HG02884 (cell line): ENCODE results near the gene UNC45A.
"Not testable (repeated sequence)": the region's sequence is repeated elsewhere in the genome, so short reads cannot be mapped to it uniquely, and the experiment has no call there.

Experiments used
- ATAC-seq: cut with Tn5 transposase; IDR thresholded peaks from one replicate; pipeline ENCODE4 v1.9.1; 2021; ENCODE audit warnings: mild to moderate bottlenecking, moderate library complexity; ENCODE audit not compliant: unreplicated experiment

The UNC45A gene

DNA sequence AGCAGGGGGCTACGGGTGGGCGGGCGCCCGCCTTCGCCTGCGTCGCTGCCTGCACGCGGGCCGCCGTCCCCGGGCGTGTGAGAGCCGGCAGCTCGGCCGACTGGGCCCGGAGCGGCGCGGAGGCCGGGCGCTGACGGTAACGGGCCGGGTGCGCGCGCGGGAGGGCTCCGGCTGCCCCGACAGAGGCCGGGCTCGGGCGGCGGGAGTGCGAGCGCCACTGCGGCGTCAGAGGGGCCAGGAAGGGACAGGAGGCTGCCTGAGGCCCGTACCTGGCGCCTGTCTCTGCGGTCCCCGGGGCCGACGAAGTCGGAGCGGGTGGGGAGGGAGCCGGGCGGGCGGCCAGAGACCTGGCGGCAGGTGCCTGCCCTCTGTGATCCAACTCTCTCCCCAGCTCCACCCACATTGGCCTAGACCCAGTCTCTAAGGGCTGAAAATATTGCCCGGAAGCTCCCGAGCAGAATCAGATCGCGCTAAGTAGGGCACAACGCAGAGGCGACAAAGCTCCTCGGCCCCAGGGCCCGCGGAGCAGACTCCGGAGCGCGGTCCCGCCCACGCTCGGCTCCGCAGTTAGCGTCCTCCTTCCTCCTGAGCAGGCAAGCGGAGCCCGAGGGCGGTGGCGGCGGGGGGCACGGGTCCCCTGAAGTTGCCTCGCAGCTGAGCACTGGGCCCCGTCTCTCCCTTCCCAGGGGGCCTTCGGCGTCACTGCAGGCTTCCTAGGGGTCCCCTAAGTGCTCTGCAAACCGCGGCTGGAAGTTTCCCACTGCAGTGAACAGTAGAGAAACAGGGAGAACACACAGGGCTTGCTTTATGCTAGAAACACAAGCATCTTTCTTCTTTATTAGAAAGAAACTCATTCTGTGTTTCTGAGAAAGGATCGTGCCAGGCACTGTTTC lies 32.0 kb upstream of the UNC45A start, which contains the start of gene MAN2A2:
Gene MAN2A2 (plus strand): TSS at position 463 of the 893 bp plus-strand sequence. CDS start 906 bp downstream, outside the sequence.
- ATAC-seq, result peak; percentile 49

DNA sequence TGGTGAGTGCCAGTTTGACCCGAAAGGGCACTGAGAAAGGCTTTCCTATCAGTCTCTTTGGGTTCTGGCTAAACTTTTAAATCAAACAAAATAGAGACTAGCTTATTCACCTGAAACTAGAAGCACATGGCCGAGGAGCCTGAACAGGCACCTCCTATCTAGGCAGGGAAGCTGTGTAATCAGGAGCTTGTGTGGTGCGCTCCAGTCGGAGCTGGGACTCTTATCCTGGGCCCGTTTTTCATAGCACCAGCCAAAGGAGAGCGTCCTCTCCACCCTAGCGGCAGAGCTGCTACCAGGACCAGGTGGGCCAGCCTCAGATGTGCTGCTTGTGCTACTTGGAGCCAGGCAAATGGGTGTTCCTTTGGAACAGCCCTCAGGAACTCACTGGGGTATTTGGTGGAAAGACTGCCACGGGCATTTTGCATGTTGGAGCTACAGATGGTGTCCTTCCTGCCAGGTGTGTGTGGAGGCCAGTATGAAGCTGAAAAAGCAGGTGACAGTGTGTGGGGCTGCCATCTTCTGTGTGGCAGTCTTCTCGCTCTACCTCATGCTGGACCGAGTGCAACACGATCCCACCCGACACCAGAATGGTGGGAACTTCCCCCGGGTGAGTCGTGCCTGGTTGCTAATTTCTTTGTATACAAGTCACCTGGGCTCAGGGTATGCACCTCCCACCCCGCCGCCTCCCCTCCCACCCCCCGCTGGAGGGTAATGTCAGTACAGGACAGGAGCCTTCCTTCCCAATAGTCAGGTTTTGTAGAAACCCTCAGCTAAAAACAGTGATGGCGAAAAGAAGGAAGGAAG lies 31.1 kb upstream of the UNC45A start:
- no peak for ATAC-seq

DNA sequence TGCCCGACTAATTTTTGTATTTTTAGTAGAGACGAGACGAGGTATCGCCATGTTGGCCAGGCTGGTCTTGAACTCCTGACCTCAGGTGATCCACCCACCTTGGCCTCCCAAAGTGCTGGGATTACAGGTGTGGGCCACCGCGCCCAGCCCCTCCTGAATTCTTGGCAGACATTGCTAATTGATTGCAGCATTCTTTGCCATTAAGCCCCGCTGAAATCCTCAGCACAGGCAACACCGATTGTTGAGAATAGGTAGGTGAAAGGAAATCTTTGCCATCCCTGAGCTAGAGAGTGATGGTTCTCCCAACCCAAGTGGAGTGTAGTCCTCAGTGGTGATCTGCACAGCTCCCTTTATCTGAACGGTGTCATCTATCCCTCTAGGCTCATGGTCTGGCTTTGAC lies 30.3 kb upstream of the UNC45A start:
- no peak for ATAC-seq

DNA sequence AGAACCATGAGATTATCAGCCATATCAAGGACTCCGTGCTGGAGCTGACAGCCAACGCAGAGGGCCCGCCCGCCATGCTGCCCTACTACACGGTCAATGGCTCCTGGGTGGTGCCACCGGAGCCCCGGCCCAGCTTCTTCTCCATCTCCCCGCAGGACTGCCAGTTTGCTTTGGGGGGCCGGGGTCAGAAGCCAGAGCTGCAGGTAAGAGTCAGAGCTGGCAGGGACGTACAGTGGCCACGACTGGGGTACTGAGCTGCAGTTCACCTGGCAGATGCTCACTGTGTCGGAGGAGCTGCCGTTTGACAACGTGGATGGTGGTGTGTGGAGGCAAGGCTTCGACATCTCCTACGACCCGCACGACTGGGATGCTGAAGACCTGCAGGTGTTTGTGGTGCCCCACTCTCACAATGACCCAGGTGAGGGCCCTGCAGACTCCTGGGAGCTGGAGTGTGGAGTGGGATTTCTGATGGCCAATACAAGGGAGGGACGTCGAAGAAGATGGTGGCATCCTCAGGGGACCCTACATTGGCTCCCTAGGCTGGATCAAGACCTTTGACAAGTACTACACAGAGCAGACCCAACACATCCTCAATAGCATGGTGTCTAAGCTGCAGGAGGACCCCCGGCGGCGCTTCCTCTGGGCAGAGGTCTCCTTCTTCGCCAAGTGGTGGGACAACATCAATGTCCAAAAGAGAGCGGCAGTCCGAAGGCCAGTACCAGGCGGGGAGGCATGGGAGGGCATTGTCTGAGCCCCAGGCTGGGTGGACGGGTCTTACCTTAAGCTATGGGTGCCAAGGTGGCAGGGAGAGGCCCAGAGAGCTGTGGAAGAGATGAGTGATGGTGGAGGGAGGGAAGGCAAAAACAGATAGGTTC lies 29.5 kb upstream of the UNC45A start:
- no peak for ATAC-seq

DNA sequence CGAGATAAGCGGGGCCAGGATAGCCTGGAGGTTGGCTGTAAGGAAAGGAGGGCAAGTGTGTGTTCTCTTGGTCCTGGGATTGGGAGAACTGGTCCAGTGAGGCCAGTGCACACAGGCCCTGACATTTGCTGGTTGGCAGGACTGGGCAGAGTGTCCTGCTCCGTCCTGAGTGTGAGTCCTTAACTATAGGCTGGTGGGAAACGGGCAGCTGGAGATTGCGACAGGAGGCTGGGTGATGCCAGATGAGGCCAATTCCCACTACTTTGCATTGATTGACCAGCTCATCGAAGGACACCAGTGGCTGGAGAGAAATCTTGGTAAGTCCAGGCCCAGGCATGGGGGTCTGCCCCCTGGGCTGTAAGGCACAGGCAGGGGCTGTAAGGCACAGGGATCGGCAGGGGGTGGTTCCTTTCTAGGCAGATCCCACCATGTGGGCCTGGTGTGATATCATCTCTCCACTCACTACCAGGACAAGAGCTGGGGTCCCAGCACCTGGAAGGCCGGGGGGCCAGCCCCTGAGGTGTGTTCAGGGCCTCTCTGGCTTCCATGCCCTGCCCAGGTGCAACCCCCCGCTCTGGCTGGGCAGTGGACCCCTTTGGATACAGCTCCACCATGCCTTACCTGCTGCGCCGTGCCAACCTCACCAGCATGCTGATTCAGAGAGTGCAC lies 28.8 kb upstream of the UNC45A start:
- no peak for ATAC-seq

DNA sequence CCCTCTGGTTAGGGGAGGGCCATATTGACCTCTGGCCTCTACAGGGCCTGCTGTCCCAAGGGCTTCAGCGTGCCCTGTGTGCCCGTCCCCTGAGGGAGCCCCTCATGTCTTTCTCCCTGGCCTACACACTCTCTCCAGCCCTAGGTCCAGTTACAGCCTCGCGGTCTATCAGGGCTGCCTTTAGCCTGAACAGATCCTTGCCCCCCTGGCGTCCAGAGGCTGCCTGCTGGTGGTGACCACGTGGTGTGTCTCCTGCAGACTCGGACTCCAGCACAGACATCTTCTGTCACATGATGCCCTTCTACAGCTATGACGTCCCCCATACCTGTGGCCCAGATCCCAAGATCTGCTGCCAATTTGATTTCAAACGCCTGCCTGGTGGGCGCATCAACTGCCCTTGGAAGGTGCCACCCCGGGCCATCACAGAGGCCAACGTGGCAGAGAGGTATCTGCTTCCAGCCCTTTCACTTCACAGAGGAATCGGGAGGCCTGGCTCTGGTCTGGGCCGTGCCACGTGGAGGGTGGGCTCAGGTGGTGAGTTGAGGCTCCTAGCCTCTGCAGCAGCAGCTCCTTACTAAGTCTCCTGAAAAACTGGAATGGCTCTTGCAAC lies 27.9 kb upstream of the UNC45A start:
- no peak for ATAC-seq

DNA sequence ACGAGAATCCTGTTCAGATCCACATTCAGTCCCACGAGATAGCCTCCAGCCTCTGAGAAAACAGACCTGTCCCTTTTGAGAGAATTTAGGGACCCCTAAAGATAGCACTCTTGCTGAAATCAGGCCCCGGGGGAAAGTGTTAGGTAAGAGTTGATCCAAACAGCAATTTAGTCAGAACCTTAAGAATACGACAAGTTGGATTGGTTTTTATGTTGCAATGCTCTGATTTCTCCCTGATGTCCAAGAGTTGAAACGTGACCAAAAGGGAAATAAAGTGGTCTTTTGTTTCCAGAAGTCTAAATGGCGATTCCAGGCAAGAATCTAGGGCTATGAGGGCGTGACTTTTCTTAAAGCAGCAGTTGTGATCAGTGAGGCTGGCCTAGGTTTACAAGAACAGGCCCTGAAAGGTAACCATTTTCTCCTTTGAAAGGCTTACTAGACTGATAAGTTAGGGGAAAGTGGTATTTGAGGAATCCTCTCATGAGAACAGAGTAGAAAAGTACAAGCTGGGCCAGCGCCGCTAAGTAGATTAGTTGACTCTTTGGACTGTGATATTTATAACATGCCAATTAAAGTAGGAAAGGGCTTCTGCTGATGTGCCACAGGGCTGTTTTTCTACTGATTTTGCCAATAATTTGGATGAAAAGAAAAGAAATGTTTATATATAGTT lies 27.1 kb upstream of the UNC45A start:
- ATAC-seq, result no peak

DNA sequence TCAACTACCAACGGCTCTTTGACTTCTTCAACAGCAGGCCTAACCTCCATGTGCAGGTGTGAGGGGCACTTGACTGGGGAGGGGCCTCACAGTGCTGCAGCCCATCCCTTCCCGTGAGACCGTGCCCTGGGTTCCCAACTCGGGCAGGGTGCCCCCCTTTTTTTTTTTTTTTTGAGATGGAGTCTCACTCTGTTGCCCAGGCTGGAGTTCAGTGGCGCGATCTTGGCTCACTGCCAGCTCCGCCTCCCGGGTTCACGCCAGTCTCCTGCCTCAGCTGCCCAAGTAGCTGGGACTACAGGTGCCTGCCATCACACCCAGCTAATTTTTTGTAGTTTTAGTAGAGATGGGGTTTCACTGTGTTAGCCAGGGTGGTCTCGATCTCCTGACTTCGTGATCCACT lies 25.6 kb upstream of the UNC45A start:
- ATAC-seq, result not testable (repeated sequence)

DNA sequence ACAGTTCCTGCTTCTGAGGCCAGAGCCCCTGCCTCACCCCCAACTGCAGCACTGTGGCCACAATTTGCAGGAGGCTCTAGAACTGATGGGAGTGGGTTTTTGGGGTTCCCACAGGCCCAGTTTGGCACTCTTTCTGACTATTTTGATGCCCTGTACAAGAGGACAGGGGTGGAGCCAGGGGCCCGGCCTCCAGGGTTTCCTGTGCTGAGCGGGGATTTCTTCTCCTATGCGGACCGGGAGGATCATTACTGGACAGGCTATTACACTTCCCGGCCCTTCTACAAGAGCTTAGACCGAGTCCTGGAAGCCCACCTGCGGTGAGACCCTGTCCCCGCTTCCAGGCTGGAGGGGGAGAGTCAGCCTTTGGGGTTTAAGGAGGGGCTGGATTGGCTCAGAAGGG lies 25.1 kb upstream of the UNC45A start:
- ATAC-seq, result no peak

DNA sequence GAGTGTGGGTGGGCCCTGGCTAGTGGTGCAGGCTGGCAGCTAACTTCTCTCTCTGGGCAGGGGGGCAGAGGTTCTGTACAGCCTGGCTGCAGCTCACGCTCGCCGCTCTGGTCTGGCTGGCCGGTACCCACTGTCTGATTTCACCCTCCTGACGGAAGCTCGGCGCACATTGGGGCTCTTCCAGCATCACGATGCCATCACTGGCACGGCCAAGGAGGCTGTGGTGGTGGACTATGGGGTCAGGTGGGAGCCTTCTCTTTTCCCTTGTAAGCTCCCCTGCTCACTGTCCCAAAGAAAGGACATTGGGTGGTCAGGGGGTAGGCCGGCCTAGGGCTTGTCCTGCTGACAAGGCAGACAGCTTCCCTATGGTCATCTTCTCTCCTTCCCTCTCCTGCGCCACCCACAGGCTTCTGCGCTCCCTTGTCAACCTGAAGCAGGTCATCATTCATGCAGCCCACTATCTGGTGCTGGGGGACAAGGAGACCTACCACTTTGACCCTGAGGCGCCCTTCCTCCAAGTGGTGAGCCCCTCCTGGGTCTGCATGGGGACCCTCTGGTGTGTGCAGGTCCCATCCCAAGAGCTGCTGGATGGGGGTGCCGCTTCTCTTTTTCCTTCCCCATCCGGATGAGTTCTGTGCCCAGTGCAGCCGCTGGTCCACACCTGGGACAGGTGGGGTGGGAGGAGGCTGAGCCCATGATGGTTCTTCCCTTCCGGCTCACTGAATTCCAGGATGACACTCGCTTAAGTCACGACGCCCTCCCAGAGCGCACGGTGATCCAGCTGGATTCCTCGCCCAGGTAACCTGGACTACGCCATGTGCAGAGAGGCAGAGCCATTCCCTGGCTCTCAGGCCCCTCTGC lies 24.4 kb upstream of the UNC45A start:
- no peak for ATAC-seq

DNA sequence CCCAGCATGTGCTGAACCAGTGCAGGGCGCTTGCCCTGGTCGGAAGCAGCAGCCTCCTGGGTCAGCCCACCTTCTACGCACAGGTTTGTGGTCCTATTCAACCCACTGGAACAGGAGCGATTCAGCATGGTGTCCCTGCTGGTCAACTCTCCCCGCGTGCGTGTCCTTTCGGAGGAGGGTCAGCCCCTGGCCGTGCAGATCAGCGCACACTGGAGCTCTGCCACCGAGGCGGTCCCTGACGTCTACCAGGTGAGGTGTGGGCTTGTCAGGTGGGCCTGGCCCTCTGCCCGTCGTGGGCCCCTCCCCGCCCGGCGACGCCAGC lies 23.8 kb upstream of the UNC45A start:
- no peak for ATAC-seq

DNA sequence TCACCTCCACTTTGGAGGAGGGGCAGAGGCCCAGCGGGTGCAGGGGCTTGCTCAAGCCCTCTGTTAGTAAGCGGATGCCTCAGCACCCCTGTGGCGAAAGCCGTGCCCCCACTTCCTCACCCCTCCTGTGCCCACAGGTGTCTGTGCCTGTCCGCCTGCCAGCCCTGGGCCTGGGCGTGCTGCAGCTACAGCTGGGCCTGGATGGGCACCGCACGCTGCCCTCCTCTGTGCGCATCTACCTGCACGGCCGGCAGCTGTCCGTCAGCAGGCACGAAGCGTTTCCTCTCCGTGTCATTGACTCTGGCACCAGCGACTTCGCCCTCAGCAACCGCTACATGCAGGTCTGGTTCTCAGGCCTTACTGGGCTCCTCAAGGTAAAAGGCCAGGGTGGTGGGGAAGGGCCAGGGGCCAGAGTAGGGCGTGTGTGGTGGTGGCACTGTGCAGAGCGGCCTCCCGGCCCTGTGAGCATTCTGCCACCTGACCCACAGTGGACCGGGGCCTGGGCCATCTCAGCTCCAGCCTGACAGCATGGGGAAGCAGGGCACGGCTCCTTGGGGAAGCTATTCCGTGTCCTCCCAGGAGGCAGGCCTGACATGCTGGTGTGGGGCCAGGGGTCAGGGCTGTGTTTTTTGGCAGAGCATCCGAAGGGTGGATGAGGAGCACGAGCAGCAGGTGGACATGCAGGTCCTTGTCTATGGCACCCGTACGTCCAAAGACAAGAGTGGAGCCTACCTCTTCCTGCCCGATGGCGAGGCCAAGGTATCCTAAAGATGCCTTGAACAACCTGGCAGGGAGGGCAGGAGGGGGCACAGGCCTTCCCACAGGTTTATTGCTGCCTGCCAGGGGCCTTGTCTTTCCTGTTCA lies 22.9 kb upstream of the UNC45A start:
- no peak for ATAC-seq

DNA sequence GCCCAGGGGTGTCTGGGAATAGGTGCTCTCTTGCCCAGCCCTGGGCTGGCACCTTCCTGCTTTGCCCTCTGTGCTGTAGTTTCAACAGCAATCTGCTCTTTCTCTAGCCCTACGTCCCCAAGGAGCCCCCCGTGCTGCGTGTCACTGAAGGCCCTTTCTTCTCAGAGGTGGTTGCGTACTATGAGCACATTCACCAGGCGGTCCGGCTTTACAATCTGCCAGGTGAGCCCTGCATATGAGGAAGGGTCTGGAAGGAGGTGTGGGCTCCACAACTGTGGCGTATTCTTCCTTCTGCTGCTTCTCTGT lies 22.4 kb upstream of the UNC45A start:
- no peak for ATAC-seq

DNA sequence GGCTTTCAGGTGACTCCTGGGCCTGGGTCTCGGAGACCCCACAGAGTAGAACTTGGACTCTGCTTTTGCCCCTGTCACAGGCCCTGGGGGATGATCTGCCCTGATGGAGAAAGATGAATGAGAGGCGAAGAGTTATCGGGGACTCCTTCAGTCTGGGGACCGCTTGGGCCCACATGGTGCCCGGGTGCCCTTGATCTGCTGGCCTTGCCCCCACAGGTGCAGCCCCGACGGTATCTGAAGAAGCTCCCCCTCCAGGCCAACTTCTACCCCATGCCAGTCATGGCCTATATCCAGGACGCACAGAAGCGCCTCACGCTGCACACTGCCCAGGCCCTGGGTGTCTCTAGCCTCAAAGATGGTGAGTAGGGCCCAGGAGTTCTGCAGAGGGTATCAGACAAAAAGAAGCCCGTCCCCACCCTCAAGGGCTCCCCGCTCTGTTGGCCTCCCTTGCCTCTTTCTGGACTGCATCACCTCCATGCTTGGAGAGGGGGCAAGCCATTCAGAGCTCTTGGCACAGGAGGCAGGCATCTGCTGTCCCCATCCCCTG lies 21.6 kb upstream of the UNC45A start:
- ATAC-seq, result no peak

DNA sequence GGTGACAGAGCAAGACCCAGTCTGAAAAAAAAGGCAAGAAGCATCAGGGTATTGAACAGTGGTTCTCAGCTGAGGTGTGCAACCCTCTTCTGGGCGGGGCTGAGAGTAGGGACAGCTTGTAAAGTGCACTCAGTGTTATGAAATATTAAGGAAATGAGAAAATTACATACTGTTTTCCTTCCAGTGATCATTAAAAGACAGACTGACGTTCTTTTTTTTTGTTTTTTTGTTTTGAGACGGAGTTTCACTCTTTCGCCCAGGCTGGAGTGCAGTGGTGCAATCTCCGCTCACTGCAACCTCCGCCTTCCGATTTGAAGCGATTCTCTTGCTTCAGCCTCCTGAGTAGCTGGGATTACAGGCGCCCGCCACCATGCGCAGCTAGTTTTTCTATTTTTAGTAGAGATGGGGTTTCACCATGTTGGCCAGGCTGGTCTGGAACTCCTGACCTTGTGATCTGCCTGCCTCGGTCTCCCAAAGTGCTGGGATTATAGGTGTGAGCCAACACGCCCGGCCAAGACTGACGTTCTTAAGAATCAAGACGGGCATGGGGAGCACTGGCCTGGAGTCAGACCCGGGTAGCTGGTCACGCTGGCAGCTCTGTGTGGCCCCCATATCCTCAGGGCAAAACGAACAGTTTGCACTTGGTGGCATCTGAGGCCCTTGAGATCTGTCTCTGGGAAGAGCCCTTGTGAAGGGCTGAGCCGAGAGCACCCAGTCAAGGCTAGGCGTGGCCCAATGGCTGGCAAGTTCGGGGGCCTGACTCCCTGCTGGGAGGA lies 20.6 kb upstream of the UNC45A start:
- no peak for ATAC-seq

DNA sequence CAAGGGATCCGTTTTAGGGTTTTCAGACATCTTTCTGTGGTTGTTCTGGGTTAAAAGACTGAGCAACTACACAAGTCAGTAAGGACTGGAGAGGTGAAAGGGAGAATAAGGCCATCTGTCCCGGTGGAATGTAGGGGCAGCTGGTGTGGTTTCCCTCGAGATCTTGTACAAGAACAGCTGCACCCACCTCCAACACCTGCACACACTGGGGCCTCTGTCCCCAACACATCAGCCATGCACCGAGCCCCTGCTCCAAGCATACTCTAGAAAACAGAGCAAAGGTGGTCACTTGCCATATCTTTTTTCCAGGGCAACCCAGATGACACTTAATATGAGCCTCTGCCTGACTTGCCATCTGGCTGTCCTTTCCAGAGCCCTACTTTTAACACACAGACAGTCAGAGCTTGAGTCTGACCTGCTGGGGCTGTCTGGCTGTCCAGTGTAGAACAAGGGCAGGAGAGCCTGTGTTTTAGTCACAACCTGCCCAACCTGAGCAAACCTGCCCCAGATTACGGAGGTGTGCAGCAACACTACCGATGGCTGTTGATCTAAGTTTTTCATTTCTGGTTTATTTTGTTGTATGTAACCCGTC lies 19.8 kb upstream of the UNC45A start:
- no peak for ATAC-seq
